HepG2 (cell line): ENCODE data around the gene TNFRSF25. TPM values are rescaled to one million over a fixed set of nuclear protein-coding genes. Genes with fewer than 3 reads are reported as not detected.

Experiments used
- ATAC-seq: fragments of 200-7000 bp; cut with Tn5 transposase; 3 replicates; pipeline ENCODE4 v1.9.1; 2020; ENCODE audit warnings: mild to moderate bottlenecking, moderate library complexity
- BruUV-seq: library from RNA; stranded (reverse); fragments of 400-500 nt; replicated peaks from 2 replicates; lab custom pipeline; 2021; lab: Mats Ljungman, UMichigan
- CTCF ChIA-PET: fragments of 300-600 bp; formaldehyde crosslinking; extraction: SDS; loops from one replicate; lab custom pipeline; 2021; ENCODE audit warnings: low total read pairs, inconsistent platforms, low intra/inter-chr PET ratio; lab: Yijun Ruan, JAX
- POLR2A ChIA-PET: fragments of 350-600 bp; sonication (Branson Sonifier 250); formaldehyde crosslinking; loops from one replicate; lab custom pipeline; 2020; ENCODE audit warnings: antibody characterized with exemption, inconsistent platforms; lab: Yijun Ruan, JAX
- DNase-seq: peaks from one replicate; pipeline ENCODE4 v3.0.0-alpha.2; 2015; ENCODE audit warnings: low spot score
- FAIRE-seq: peaks from 3 replicates; lab custom pipeline; 2011; peaks lifted over from hg19 to GRCh38; lab: Jason Lieb, UNC
- H2AFZ ChIP-seq: one replicate; pipeline ENCODE4 v1.6.1; 2011; ENCODE audit warnings: low read length, inconsistent platforms
- H3K27ac ChIP-seq: fragments of 300-600 bp; 3 replicates; pipeline ENCODE4 v1.8.0; 2011; ENCODE audit warnings: mixed run types, mild to moderate bottlenecking, mixed read lengths, low read length, inconsistent platforms; ENCODE audit not compliant: insufficient read depth; ENCODE audit errors: extremely low read length
- H3K27me3 ChIP-seq, 2 experiments: fragments of 200-600 bp in 1 of 2; 2 replicates in 1 of 2; 3 replicates in 1 of 2; pipeline versions ENCODE4 v1.6.0 to v1.8.0; 2011; ENCODE audit warnings: low read length in 2 of 2, mild to moderate bottlenecking in 2 of 2, moderate library complexity in 2 of 2, inconsistent platforms in 1 of 2; ENCODE audit not compliant: insufficient read depth in 2 of 2, control insufficient read depth in 1 of 2
- H3K36me3 ChIP-seq, 2 experiments: fragments of 200-600 bp in 1 of 2; replicated peaks in 1 of 2; 2 replicates in 1 of 2; 3 replicates in 1 of 2; pipeline versions ENCODE4 v1.5.1 to v1.8.0; 2011; ENCODE audit warnings: low read length in 2 of 2, inconsistent platforms in 1 of 2; ENCODE audit not compliant: insufficient read depth in 2 of 2, control insufficient read depth in 1 of 2
- H3K4me1 ChIP-seq: 2 replicates; pipeline ENCODE4 v1.5.1; 2012; ENCODE audit warnings: low read length, inconsistent platforms; ENCODE audit not compliant: insufficient read depth
- H3K4me2 ChIP-seq: 2 replicates; pipeline ENCODE4 v1.6.0; 2011; ENCODE audit warnings: low read depth, low read length, inconsistent platforms
- H3K4me3 ChIP-seq, 3 experiments: fragments of 200-600 bp in 1 of 3; sonication (generic), shearing (Covaris generic) in 1 of 3; replicated peaks in 1 of 3; 2 replicates each; pipeline ENCODE4 v1.5.1; 2011 to 2016; ENCODE audit warnings: low read length in 3 of 3, inconsistent platforms in 2 of 3, low read depth in 2 of 3, mild to moderate bottlenecking in 2 of 3, control low read depth in 1 of 3, mixed read lengths in 1 of 3; ENCODE audit not compliant: insufficient read depth in 1 of 3
- H3K79me2 ChIP-seq: one replicate; pipeline ENCODE4 v1.6.1; 2011; ENCODE audit warnings: low read length, inconsistent platforms; ENCODE audit not compliant: insufficient read depth
- H3K9ac ChIP-seq: 2 replicates; pipeline ENCODE4 v1.6.0; 2011; ENCODE audit warnings: mild to moderate bottlenecking, low read depth, low read length, inconsistent platforms; ENCODE audit not compliant: insufficient read depth
- H3K9me3 ChIP-seq: 2 replicates; pipeline ENCODE4 v1.5.1; 2012; ENCODE audit warnings: mild to moderate bottlenecking, low read length
- H4K20me1 ChIP-seq: 2 replicates; pipeline ENCODE4 v1.6.0; 2011; ENCODE audit warnings: inconsistent platforms, mild to moderate bottlenecking, low read length, moderate library complexity; ENCODE audit not compliant: insufficient read depth
- ATF2 ChIP-seq: sonication (generic); formaldehyde crosslinking; IDR thresholded peaks from 2 replicates; pipeline ENCODE4 v1.4.0; 2020; ENCODE audit warnings: missing genetic modification reagents
- CBX2 ChIP-seq, 2 experiments: fragments of 200-600 bp in 1 of 2; sonication (generic); formaldehyde crosslinking in 1 of 2; IDR thresholded peaks; 2 replicates each; pipeline versions ENCODE4 v1.7.0 to v1.8.1; 2018 to 2022; ENCODE audit warnings: low read depth in 2 of 2, low read length in 1 of 2, mild to moderate bottlenecking in 1 of 2, missing genetic modification reagents in 1 of 2
- DNMT1 ChIP-seq: sonication (generic); formaldehyde crosslinking; IDR thresholded peaks from 2 replicates; pipeline ENCODE4 v1.5.1; 2020; ENCODE audit warnings: mild to moderate bottlenecking, missing genetic modification reagents
- FOSL2 ChIP-seq: sonication (generic); formaldehyde crosslinking; IDR thresholded peaks from 2 replicates; pipeline ENCODE4 v1.4.0; 2020; ENCODE audit warnings: missing genetic modification reagents
- GABPA ChIP-seq, 2 experiments: IDR thresholded peaks; 2 replicates each; pipeline ENCODE4 v1.6.1; 2011 to 2016; ENCODE audit warnings: low read depth in 2 of 2, low read length in 1 of 2, missing biosample characterization in 1 of 2, missing genetic modification characterization in 1 of 2
- HIC2 ChIP-seq: sonication (generic); formaldehyde crosslinking; IDR thresholded peaks from 2 replicates; pipeline ENCODE4 v1.9.0; 2022; ENCODE audit warnings: low read depth, missing genetic modification reagents
- JDP2 ChIP-seq: sonication (generic); formaldehyde crosslinking; IDR thresholded peaks from 2 replicates; pipeline ENCODE4 v1.8.1; 2022; ENCODE audit warnings: missing genetic modification reagents, borderline replicate concordance
- MIER3 ChIP-seq: IDR thresholded peaks from 2 replicates; pipeline ENCODE4 v1.6.1; 2016; ENCODE audit warnings: missing compliant biosample characterization, borderline replicate concordance
- PAWR ChIP-seq: sonication (generic); formaldehyde crosslinking; IDR thresholded peaks from 2 replicates; pipeline ENCODE4 v1.4.0; 2020; ENCODE audit warnings: missing genetic modification reagents, mild to moderate bottlenecking, borderline replicate concordance
- RFX3 ChIP-seq: IDR thresholded peaks from 2 replicates; pipeline ENCODE4 v1.6.1; 2016; ENCODE audit warnings: missing biosample characterization, missing genetic modification reagents
- SMAD9 ChIP-seq: sonication (generic); formaldehyde crosslinking; IDR thresholded peaks from 2 replicates; pipeline ENCODE4 v1.5.1; 2020; ENCODE audit warnings: mild to moderate bottlenecking, missing genetic modification reagents
- SOX13 ChIP-seq, 3 experiments: fragments of 450-650 bp in 1 of 3; sonication (generic) in 1 of 3; formaldehyde crosslinking in 1 of 3; IDR thresholded peaks in 2 of 3; conservative IDR thresholded peaks in 1 of 3; 2 replicates each; pipeline versions ENCODE4 v1.5.0 to v1.6.1; 2016 to 2020; ENCODE audit warnings: antibody characterized with exemption in 1 of 3, mild to moderate bottlenecking in 1 of 3, missing compliant biosample characterization in 1 of 3, missing genetic modification reagents in 1 of 3, moderate library complexity in 1 of 3
- ZNF276 ChIP-seq: sonication (generic); formaldehyde crosslinking; IDR thresholded peaks from 2 replicates; pipeline ENCODE4 v1.4.0; 2020; ENCODE audit warnings: mild to moderate bottlenecking, low read depth, missing genetic modification reagents
- ZNF441 ChIP-seq: sonication (generic); formaldehyde crosslinking; IDR thresholded peaks from 2 replicates; pipeline ENCODE4 v1.7.0; 2021; ENCODE audit warnings: missing genetic modification reagents, borderline replicate concordance
- ZNF639 ChIP-seq: conservative IDR thresholded peaks from 2 replicates; pipeline ENCODE4 v1.6.1; 2018; ENCODE audit warnings: missing genetic modification reagents
- ZNF747 ChIP-seq: sonication (generic); formaldehyde crosslinking; IDR thresholded peaks from 2 replicates; pipeline ENCODE4 v1.8.1; 2023; ENCODE audit warnings: missing genetic modification reagents, mild to moderate bottlenecking, borderline replicate concordance
- WGBS: methylation state at CpG from one replicate; pipeline ENCODE4 v1.1.6; 2017; ENCODE audit warnings: low lambda C conversion rate; 5-methylcytosine and 5-hydroxymethylcytosine counted together
- in situ Hi-C: cut with HindIII; loops from 2 replicates; pipeline ENCODE4 v1.10.0; 2017; ENCODE audit warnings: low pct_unique_long_range_greater_than_20kb; ENCODE audit not compliant: extremely low pct_ligation_motif_present
- intact Hi-C: fragments of 100-400 bp; cut with micrococcal nuclease; formaldehyde crosslinking; loops from one replicate; pipeline ENCODE4 v1.10.0; 2022; ENCODE audit not compliant: unreplicated experiment
- polyA plus RNA-seq, 8 experiments: library from polyadenylated mRNA; depleted of rRNA in 3 of 8; stranded (reverse) in 7 of 8; unstranded in 1 of 8; fragments of >200 nt; fragmentation: Illumina TruSeq in 4 of 8; extraction: Trizol in 4 of 8; gene quantifications; 2 replicates each; pipeline versions ENCODE4 v1.2.1 to v1.2.3, GENCODE V29; 2011 to 2016; ENCODE audit warnings: low read depth in 4 of 8, missing spikeins in 1 of 8, mixed read lengths in 1 of 8; ENCODE audit not compliant: insufficient read depth in 1 of 8
- total RNA-seq, 5 experiments: library from RNA; depleted of rRNA; stranded (reverse); fragments of >200 nt; fragmentation: Illumina TruSeq; extraction: Trizol; gene quantifications; 2 replicates each; pipeline ENCODE4 v1.2.3, GENCODE V29; 2016; ENCODE audit warnings: low read depth in 1 of 5

The TNFRSF25 gene
- total and polyA plus RNA-seq, 2 of the 13 experiments (the other 11 are each of a cell fraction or from before 2014, with no cell fraction given), result 1.4 to 1.5 TPM

- H3K27me3 ChIP-seq, result no peaks in the 10 kb centered on the region
- CTCF ChIA-PET, result no interaction called here
- intact Hi-C loops, result no loop called here
- H3K79me2 ChIP-seq, result no peaks in the 10 kb centered on the region
- POLR2A ChIA-PET, result no interaction called here
- H4K20me1 ChIP-seq, result no peaks in the 10 kb centered on the region
- ATAC-seq (no peak), FAIRE-seq (no peak), DNase-seq (no peak)
- WGBS, result 83% methylated on average over 20 of the region's 30 CpGs
- no peak overlapping the region for H3K4me2 ChIP-seq
- in situ Hi-C loops, result no loop called here
- BruUV-seq, result no TSS peak
- H2AFZ ChIP-seq, result no peak overlapping the region
- H3K4me1 ChIP-seq, result peaks cover 12% of the 10 kb centered on the region
- no peak overlapping the region for H3K4me3 ChIP-seq
- no peak overlapping the region for H3K9ac ChIP-seq
- no peaks in the 10 kb centered on the region for H3K36me3 ChIP-seq
- H3K9me3 ChIP-seq, result no peaks in the 10 kb centered on the region
- no peak overlapping the region for H3K27ac ChIP-seq
- TF ChIP-seq FOSL2 (CRISPR knock-in tag), result no peak
- no peak for TF ChIP-seq GABPA (IDR thresholded peaks at IDR 0.05; ENCODE audit: low read depth, low read length)
- TF ChIP-seq GABPA (CRISPR knock-in tag; IDR thresholded peaks at IDR 0.05; ENCODE audit: low read depth), result no peak
- no peak for TF ChIP-seq SOX13 (IDR thresholded peaks at IDR 0.05)
- no peak for TF ChIP-seq SOX13 (CRISPR knock-in tag; conservative IDR thresholded peaks at IDR 0.05 in 1 of 2, IDR thresholded peaks at IDR 0.05 in 1 of 2)
- no peak for TF ChIP-seq JDP2 (CRISPR knock-in tag)
- TF ChIP-seq MIER3, result no peak
- no peak for TF ChIP-seq PAWR (CRISPR knock-in tag)
- TF ChIP-seq ZNF639 (CRISPR knock-in tag), result no peak
- TF ChIP-seq HIC2, result no peak
- no peak for TF ChIP-seq ZNF276 (CRISPR knock-in tag)
- no peak for TF ChIP-seq ZNF441 (CRISPR knock-in tag)
- TF ChIP-seq ATF2 (CRISPR knock-in tag), result no peak
- no peak for TF ChIP-seq ZNF747
- TF ChIP-seq RFX3 (CRISPR knock-in tag), result no peak
- no peak for TF ChIP-seq CBX2 (IDR thresholded peaks at IDR 0.05; ENCODE audit: low read depth, low read length)
- TF ChIP-seq CBX2 (CRISPR knock-in tag; IDR thresholded peaks at IDR 0.05; ENCODE audit: low read depth), result no peak
- no peak for TF ChIP-seq SMAD9
- no peak for TF ChIP-seq DNMT1 (CRISPR knock-in tag)
Observed at GRCh38 chr1:6467744-6468688, 2.0 kb upstream of the TNFRSF25 start.
